Stimulated activated CD4-positive, alpha-beta T cell treated with anti-CD3 and anti-CD28 coated beads, Interleukin-12 subunit alpha, Interleukin-12 subunit beta, amount 100 ng/mL, for 24 hours (primary cell): Measurements from ENCODE around the gene WDR62.
"Not testable (repeated sequence)": the region's sequence is repeated elsewhere in the genome, so short reads cannot be mapped to it uniquely, and the experiment has no call there.

Experiments used
- DNase-seq, 2 experiments: peaks; one replicate each; pipeline ENCODE4 v3.0.0-alpha.2; 2020; ENCODE audit warnings: low read depth in 2 of 2

The WDR62 gene

GRCh38 chr19:36032251-36033104 lies 22.2 kb upstream of the WDR62 start, which contains the start of gene CLIP3:
CLIP3 (minus strand) TSS chr19:36032873; CDS start chr19:36032357, 516 bp downstream.
- DNase-seq = peak; percentile 12 to 17

GRCh38 chr19:36040495-36040894 lies 14.2 kb upstream of the WDR62 start:
- DNase-seq = no peak

GRCh38 chr19:36041092-36041491 lies 13.6 kb upstream of the WDR62 start:
- DNase-seq = not testable (repeated sequence)

- DNase-seq = no peak
Measured at GRCh38 chr19:36041831-36042230, 12.9 kb upstream of the WDR62 start.

- DNase-seq = no peak
Measured at GRCh38 chr19:36043952-36044351, 10.7 kb upstream of the WDR62 start.

GRCh38 chr19:36046443-36047050 lies 8.2 kb upstream of the WDR62 start:
- DNase-seq = no peak

GRCh38 chr19:36047835-36048234 lies 6.9 kb upstream of the WDR62 start:
- DNase-seq = no peak

GRCh38 chr19:36049080-36049698 lies 5.5 kb upstream of the WDR62 start:
- no peak for DNase-seq

- no peak for DNase-seq
Measured at GRCh38 chr19:36051236-36051635, 3.5 kb upstream of the WDR62 start.

GRCh38 chr19:36051637-36052036 lies 3.1 kb upstream of the WDR62 start:
- DNase-seq = no peak

GRCh38 chr19:36054119-36054732 lies 471 bp upstream of the WDR62 start, which contains the start of gene THAP8:
THAP8 (minus strand) TSS chr19:36054285; CDS start chr19:36054217, 68 bp downstream.
- DNase-seq = peak; percentile 99

GRCh38 chr19:36058481-36059179 lies 3.9 kb downstream of the WDR62 start:
- no peak for DNase-seq

- DNase-seq = no peak
Measured at GRCh38 chr19:36059180-36059910, 4.6 kb downstream of the WDR62 start.

- DNase-seq = peak in 1 of 2 experiments; percentile 6
Measured at GRCh38 chr19:36060430-36060829, 5.7 kb downstream of the WDR62 start.

GRCh38 chr19:36061367-36061766 lies 6.7 kb downstream of the WDR62 start:
- no peak for DNase-seq

GRCh38 chr19:36064826-36065225 lies 10.1 kb downstream of the WDR62 start:
- no peak for DNase-seq

- no peak for DNase-seq
Measured at GRCh38 chr19:36067681-36068080, 13.0 kb downstream of the WDR62 start.

GRCh38 chr19:36068810-36069499 lies 14.3 kb downstream of the WDR62 start:
- not testable (repeated sequence) for DNase-seq

- DNase-seq = no peak
Measured at GRCh38 chr19:36072081-36072480, 17.4 kb downstream of the WDR62 start.
